ENCODE measurements around the gene FBXO42. TPM values are rescaled to one million over a fixed set of nuclear protein-coding genes. Genes with fewer than 3 reads are reported as not detected.

FBXO42 gene
- total and polyA plus RNA-seq, 2 experiments from 2014 or later, result 6.0 to 20.7 TPM

DNA sequence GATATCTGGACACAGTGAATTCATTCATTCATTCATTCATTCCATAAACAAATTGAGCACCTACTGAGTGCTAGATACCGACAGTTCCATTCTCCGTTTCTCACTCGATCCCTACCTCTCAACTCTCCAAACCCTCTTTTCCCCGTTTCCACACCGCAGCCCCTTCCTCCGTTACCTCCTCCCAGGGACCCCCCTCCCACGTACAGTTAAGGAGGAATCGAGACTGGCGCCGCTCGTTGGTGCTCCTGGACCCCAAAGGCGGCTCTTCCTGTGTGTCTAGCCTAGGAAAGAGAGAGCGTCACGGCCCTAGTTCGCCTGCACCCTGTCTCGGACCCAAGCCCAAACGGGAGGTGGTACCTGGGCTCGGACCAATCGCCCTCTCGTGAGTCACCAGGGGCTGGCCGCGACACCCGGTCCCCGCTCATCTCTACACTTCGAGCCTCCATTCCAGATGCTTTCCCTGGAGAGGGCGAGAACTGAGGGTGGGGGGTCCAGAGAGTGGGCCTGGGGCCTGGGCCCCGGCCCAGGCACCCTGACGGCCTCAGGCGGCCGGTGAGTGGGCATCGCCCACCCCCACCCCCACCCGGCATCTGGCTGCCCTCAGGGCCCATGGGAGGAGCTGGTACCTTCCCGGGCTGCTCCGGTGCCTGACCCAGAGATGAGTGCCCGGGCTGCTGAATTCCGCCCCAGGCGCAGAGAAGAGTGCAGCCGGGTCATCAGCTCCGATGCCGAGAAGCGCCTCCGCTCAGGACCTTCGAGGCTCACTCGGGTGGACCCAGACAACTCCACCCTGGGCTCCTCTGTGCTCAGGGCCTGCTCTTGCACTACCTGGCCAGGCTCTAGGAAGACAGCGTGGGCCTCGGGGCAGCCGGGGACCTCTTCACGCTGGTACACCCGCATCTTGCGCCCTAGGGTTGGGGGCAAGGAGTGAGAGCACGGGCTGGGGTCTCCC is 144.7 kb downstream of the FBXO42 start:
- H3K4me1 Mint-ChIP-seq, result peaks cover 44% of the 10 kb centered on the region
- H3K9me3 Mint-ChIP-seq, result no peaks in the 10 kb centered on the region
- H3K4me1 ChIP-seq (ENCODE audit: insufficient read depth), result peaks cover 35% of the 10 kb centered on the region
- H3K9me2 ChIP-seq (ENCODE audit: insufficient read depth), result no peaks in the 10 kb centered on the region
- H3K27me3 Mint-ChIP-seq (ENCODE audit: insufficient read depth, low read depth, poor library complexity), result peaks cover 21% of the 10 kb centered on the region
- peak overlapping the region; percentile 85 for H3K4me3 Mint-ChIP-seq
- peak overlapping the region; percentile 91 for H3K27ac ChIP-seq (ENCODE audit: low read depth)
- TF ChIP-seq NANOG (IDR thresholded peaks at IDR 0.05; ENCODE audit: borderline replicate concordance) (no peak), ZNF331 (CRISPR knock-in tag; IDR thresholded peaks at IDR 0.05; ENCODE audit: low read depth) (no peak)
- TF ChIP-seq, protein P1, sequence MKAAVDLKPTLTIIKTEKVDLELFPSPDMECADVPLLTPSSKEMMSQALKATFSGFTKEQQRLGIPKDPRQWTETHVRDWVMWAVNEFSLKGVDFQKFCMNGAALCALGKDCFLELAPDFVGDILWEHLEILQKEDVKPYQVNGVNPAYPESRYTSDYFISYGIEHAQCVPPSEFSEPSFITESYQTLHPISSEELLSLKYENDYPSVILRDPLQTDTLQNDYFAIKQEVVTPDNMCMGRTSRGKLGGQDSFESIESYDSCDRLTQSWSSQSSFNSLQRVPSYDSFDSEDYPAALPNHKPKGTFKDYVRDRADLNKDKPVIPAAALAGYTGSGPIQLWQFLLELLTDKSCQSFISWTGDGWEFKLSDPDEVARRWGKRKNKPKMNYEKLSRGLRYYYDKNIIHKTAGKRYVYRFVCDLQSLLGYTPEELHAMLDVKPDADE (IDR thresholded peaks at IDR 0.05), result no peak
- H2AFZ ChIP-seq, result peak overlapping the region; percentile 90
- peaks cover 27% of the 10 kb centered on the region for H3K36me3 Mint-ChIP-seq (ENCODE audit: low read depth)
- H3F3A ChIP-seq (replicated peaks; ENCODE audit: low read depth), result 0 out of 2 replicates have a peak, but pooled peaks cover 7% of the 10 kb centered on the region
- H3K4me2 ChIP-seq, result peak overlapping the region; percentile 97
- peaks cover 30% of the 10 kb centered on the region for H3K79me2 ChIP-seq (replicated peaks; ENCODE audit: insufficient read depth)
- no peaks in the 10 kb centered on the region for H3K27me3 ChIP-seq (ENCODE audit: insufficient read depth)
- ATAC-seq (peak; percentile 4), DNase-seq (ENCODE audit: low spot score) (peak; percentile 63)
- peak overlapping the region; percentile 77 for H3K4me3 ChIP-seq
- H3K27ac Mint-ChIP-seq, result peak overlapping the region; percentile 92
- peaks cover 10% of the 10 kb centered on the region; the same call in 1 of the 2 replicates for H3K36me3 ChIP-seq (ENCODE audit: insufficient read depth)
- H4K20me1 ChIP-seq (replicated peaks; ENCODE audit: insufficient read depth), result no peaks in the 10 kb centered on the region; the same call in 1 of the 2 replicates

DNA sequence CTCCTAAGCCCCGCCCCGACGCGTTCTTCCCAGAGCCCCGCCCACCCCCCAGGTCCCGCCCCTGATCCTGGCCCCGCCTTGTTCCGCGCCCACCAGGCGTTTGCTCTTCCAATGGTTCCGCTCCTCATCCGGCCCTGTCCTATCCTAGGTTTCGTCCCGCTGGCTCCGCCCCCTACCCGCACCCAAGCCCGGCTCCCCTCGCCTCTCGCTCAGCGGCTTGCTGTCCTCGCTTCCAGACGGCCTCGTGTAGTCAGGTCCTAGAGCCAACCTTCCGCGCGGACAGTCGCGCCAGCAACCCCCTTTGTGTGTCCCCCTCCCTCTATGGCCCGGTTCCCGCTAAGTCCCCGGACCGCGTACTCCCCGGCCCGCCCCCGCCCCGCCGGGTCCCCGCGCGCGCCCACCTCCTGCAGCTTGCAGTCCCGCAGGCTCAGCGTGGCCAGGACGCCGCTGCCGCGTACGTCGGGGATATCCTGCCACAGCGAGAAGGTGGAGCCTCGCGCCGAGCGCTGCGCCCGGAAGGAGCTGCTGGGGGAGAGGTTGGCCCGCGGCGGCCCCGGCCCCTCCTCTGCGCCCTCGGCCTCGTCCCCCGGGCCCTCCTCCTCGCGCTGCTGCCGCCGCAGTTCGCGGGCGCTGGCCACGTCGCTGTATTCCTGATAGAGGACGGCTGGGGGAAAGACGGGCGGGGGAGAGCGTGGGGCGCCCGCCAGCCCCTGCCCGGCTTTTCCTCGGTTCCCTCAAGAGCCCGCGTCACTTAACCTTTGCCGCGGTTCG is 145.5 kb downstream of the FBXO42 start:
- no peaks in the 10 kb centered on the region for H3K9me3 Mint-ChIP-seq
- H3F3A ChIP-seq (replicated peaks; ENCODE audit: low read depth), result 0 out of 2 replicates have a peak, but pooled peaks cover 4% of the 10 kb centered on the region
- peak overlapping the region; percentile 85 for H3K4me3 Mint-ChIP-seq
- no peaks in the 10 kb centered on the region; the same call in 1 of the 2 replicates for H4K20me1 ChIP-seq (replicated peaks; ENCODE audit: insufficient read depth)
- DNase-seq (ENCODE audit: low spot score) (peak; percentile 100), ATAC-seq (peak; percentile 86)
- peaks cover 31% of the 10 kb centered on the region for H3K4me1 ChIP-seq (ENCODE audit: insufficient read depth)
- peak; percentile 96 for TF ChIP-seq POLR2AphosphoS5 (IDR thresholded peaks at IDR 0.05; ENCODE audit: low read depth)
- TF ChIP-seq, protein P2, sequence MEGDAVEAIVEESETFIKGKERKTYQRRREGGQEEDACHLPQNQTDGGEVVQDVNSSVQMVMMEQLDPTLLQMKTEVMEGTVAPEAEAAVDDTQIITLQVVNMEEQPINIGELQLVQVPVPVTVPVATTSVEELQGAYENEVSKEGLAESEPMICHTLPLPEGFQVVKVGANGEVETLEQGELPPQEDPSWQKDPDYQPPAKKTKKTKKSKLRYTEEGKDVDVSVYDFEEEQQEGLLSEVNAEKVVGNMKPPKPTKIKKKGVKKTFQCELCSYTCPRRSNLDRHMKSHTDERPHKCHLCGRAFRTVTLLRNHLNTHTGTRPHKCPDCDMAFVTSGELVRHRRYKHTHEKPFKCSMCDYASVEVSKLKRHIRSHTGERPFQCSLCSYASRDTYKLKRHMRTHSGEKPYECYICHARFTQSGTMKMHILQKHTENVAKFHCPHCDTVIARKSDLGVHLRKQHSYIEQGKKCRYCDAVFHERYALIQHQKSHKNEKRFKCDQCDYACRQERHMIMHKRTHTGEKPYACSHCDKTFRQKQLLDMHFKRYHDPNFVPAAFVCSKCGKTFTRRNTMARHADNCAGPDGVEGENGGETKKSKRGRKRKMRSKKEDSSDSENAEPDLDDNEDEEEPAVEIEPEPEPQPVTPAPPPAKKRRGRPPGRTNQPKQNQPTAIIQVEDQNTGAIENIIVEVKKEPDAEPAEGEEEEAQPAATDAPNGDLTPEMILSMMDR (conservative IDR thresholded peaks at IDR 0.05; ENCODE audit: low read depth in 2 of 2), result no peak
- peaks cover 21% of the 10 kb centered on the region for H3K27me3 Mint-ChIP-seq (ENCODE audit: insufficient read depth, low read depth, poor library complexity)
- H3K4me3 ChIP-seq, result peak overlapping the region; percentile 77
- peak overlapping the region; percentile 91 for H3K27ac ChIP-seq (ENCODE audit: low read depth)
- H3K79me2 ChIP-seq (replicated peaks; ENCODE audit: insufficient read depth), result peaks cover 24% of the 10 kb centered on the region
- H3K27ac Mint-ChIP-seq, result peak overlapping the region; percentile 92
- peak overlapping the region; percentile 90 for H2AFZ ChIP-seq
- peaks cover 28% of the 10 kb centered on the region for H3K36me3 Mint-ChIP-seq (ENCODE audit: low read depth)
- no peaks in the 10 kb centered on the region for H3K9me2 ChIP-seq (ENCODE audit: insufficient read depth)
- peak overlapping the region; percentile 97 for H3K4me2 ChIP-seq
- no peaks in the 10 kb centered on the region for H3K27me3 ChIP-seq (ENCODE audit: insufficient read depth)
- H3K36me3 ChIP-seq (ENCODE audit: insufficient read depth), result peaks cover 10% of the 10 kb centered on the region; the same call in 1 of the 2 replicates
- H3K4me1 Mint-ChIP-seq, result peaks cover 39% of the 10 kb centered on the region
